Gastrocnemius medialis (tissue), 4 donors: ENCODE results near the gene LYRM7.

Experiments used
- POLR2A ChIP-seq, 2 donors: fragments of 450-650 bp; IDR thresholded peaks; one replicate each; pipeline ENCODE4 v1.6.1; 2017; ENCODE audit warnings: antibody characterized with exemption in 2 of 2, mild to moderate bottlenecking in 2 of 2, moderate library complexity in 2 of 2
- TF ChIP-seq, protein P1 (sequence below), 5 experiments: fragments of 450-650 bp in 3 of 5; fragments of 200-600 bp in 2 of 5; sonication (generic) in 2 of 5; IDR thresholded peaks in 4 of 5; conservative IDR thresholded peaks in 1 of 5; 1 replicate in 4 of 5; 2 replicates in 1 of 5; pipeline ENCODE4 v1.5.1; 2016 to 2019; ENCODE audit warnings: antibody characterized with exemption in 5 of 5, mild to moderate bottlenecking in 3 of 5, moderate library complexity in 3 of 5

DNA sequence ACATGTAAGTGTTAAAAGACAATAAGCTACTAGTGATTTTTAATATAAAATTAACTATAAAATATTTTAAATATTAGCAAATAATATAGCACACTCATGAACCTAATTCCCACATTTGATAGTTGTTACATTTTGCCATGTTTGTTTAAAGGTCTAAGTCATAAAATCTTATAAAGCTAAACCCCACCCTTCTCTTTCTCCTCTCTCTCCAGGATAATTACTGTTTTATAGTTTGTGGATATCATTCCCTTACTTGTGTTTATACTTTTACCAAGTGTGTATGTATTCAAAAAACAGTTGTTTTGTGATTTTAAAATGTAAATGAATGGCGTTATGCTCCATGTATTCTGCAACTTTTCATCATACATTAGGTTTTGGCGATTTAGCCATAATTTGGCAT lies 34.2 kb downstream of the LYRM7 start:
- TF ChIP-seq, protein P1, sequence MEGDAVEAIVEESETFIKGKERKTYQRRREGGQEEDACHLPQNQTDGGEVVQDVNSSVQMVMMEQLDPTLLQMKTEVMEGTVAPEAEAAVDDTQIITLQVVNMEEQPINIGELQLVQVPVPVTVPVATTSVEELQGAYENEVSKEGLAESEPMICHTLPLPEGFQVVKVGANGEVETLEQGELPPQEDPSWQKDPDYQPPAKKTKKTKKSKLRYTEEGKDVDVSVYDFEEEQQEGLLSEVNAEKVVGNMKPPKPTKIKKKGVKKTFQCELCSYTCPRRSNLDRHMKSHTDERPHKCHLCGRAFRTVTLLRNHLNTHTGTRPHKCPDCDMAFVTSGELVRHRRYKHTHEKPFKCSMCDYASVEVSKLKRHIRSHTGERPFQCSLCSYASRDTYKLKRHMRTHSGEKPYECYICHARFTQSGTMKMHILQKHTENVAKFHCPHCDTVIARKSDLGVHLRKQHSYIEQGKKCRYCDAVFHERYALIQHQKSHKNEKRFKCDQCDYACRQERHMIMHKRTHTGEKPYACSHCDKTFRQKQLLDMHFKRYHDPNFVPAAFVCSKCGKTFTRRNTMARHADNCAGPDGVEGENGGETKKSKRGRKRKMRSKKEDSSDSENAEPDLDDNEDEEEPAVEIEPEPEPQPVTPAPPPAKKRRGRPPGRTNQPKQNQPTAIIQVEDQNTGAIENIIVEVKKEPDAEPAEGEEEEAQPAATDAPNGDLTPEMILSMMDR (IDR thresholded peaks at IDR 0.05 in 4 of 5, conservative IDR thresholded peaks at IDR 0.05 in 1 of 5) = no peak
- no peak for TF ChIP-seq POLR2A (IDR thresholded peaks at IDR 0.05)
